Measurements from ENCODE around the gene ACADSB.

ACADSB gene

DNA sequence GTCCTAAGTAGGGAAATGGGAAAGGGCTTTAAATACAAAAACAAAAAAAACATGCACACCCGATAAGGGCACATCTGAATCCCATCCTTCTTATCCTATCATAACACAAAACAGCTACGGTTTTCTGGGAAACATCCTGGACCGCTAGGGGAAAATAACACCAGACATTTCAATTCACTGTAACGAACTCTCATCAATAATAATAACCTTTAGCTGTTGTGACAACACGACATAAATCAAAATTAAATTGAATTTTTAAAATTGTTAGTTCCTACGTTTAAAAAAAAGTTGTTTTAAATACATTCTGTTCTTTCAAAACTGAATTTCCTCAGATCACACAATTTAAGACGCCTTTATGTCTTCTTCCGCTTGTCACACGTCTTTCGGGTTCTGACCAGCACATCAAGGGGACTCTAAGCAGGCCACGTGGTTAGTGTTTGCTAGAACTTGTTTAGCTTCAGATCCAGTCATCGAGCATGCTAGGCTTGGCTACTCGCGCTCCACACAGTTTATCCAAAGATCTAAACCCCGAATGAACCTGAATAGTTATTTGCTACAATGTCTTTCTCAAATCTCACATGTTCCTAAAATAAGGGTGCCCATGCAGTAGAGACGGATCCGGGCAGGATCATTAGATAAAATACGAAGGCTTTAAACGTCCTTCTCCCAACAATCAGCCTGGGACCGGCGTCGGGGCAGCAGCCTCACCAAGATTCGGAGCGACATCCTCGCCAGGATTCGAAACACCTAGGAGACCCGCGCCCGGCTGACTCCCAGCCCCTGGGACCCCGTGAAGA lies 1.1 kb upstream of the ACADSB start:
- peak; percentile 69 for DNase-seq

- no peak for DNase-seq
Observed at GRCh38 chr10:123009105-123009820, 457 bp downstream of the ACADSB start.

DNA sequence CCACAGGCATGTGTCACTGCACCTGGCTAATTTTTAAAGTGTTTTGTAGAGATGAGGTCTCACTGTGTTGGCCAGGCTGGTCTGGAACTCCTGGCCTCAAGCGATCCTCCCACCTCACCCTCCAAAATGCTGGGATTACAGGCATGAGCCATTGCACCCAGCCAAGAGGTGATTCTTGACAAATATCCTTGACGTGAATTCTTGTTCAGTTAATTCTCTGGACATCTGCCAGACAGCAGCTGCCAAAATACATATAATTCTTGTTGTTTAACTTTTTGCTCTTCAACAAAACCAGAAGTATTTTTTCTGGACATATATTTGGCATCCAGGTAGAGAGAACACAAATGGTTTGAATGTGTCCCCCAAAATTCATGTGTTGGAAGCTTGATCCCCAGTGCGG lies 3.2 kb downstream of the ACADSB start:
- no peak for DNase-seq

- no peak for DNase-seq
Observed at GRCh38 chr10:123013456-123014419, 4.9 kb downstream of the ACADSB start.

DNA sequence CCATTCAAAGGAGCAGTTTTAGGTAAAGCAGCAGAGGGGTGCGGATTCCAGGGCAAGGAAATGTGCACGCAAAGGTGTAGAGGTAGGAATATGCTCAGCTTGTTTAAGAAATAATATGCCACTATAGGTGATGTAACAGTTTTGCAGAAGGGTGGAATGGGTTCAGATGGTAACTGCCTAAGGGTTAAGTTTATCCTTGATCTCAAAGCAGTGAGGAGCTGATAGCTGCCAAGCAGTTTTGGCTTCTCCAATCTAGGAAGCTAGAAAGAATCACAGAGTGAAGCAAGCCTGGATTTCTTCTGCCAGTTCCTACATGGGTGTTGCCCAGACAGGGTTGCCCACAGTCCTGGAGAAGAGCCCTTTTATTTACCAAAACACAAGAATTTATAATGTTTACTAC lies 6.0 kb downstream of the ACADSB start:
- no peak for DNase-seq

DNA sequence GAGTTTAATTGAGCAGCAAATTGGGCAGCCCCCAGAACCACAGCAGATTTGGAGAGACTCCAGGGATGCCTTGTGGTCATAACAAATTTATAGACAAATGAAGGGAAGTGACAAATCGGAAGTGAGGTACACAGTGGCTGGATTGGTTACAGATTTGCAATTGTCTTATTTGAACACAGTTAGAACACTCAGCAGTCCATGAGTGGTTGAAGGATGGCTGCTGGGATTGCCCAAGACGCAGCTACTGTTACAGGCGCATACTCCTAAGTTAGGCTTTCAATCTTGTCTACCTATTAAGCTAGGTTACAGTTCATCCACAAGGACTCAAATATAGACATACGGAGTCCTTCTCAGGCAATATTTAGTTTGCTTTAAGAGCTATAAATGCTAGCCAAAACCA lies 7.4 kb downstream of the ACADSB start:
- no peak for DNase-seq

DNA sequence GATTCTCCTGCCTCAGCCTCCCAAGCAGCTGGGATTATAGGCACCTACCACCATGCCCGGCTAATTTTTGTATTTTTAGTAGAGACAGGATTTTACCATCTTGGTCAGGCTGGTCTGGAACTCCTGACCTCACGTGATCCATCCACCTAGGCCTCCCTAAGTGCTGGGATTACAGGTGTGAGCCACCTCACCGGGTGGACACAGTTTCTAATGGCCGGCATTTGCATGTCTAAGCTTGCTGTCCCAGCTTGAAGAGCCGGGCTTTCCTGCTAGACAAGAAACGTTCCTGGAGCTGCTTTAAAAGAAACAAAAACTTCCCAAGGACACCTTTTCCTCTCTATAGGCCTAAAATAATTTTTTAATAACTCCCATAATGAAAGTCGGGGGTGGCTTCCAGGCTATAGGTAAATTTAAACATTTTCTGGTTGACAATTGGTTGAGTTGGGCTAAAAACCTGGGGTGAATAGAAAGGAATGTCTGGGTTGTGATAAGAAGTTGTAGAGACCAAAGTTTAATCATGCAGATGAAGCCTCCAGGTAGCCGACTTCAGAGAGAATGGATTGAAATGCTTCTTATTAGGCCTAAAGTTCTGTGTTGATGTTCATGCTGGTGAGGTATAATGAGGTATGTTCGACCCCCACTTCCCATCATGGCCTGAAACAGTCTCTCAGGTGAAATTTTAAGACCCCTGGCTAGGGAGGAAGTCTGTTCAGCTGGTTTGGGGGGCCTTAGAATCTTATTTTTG lies 8.8 kb downstream of the ACADSB start:
- DNase-seq: no peak

- DNase-seq: no peak
Observed at GRCh38 chr10:123018531-123018930, 9.7 kb downstream of the ACADSB start.

DNA sequence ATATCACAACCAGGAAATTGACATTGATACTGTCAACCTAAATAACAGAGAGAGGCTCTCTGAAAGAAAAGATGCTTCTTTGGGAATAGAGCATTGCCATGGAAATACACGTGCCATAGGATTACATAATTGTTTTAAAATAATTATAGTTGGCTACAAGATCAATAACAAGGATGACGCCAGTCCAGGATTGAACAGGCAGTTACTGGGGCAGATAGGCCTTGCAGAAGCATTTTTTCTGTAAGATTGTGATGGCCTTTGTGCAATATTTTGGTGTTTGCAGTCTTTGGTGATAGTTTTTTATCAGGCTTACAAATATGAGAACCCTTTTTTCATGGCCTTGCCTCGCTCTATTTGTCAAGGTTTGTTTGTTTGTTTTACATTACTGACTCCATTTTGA lies 10.5 kb downstream of the ACADSB start:
- no peak for DNase-seq

DNA sequence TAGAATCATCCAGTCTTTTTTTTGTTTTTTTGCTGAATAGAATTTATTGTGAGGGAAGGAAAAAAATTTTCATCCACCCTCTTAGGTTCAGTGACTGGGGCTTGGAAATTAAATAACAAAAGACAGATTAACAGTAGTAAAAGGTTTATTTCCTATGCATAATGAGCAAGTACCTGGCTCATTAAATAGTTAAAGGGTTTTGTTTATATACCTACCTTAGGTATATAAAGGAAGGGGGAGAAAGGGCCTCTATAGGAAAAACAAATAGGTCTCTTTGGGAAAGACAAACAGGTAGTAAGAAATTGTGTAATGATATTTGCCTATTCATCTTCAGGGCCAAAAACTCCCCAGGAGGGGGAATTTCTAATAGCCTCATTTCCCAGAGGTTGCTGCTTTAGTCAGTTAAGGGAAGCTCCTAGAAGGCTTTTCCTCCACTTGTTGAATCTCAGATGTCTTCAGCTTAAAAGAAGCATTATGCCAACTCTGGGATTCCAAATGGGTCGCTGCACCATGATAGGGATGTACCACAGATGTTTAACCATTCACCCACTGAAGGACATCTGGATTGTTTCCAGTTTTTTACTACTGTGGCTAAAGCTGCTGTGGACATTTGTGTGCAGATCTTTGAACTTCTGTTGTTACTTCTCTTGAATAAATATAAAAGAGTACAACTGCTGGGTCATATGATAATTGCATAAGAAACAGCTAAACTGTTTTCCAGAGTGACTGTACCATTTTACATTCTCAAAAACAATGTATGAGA lies 11.3 kb downstream of the ACADSB start:
- DNase-seq: no peak

DNA sequence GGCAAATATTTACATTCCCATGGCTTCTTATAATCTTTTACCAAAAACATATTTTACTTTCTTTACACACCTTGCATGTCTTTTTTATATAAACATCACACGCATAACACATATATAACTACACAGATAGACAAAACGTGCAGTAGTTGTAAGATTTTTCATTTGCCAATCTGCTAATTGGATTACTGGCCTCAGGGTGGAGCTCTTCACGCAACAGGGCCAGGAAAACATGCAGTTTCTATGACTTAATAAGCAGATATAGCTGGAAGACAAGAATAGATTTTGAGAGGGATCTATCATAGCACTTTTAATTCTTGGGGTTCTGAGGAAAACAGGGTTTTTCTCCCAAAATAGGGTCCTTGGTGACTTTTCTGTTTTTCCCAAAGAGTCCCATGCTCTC lies 12.7 kb downstream of the ACADSB start:
- DNase-seq: no peak

DNA sequence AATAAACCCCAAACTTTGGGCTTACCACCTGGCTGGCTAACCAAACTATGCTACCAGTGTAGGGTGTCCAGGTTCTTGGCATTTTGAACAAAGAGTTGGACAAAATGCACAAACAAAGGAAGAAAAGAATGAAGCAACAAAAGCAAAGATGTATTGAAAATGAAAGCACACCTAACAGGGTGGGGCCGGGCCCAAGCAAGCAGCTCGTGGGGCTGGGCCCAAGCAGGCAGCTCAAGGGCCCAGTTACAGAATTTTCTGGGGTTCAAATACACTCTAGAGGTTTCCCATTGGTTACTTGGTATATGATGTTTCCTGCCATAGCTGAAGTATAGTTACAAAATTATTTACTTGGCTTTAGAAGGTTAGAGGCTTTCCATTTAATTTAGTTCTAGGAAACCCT lies 15.7 kb downstream of the ACADSB start:
- no peak for DNase-seq

GRCh38 chr10:123026302-123026701 lies 17.5 kb downstream of the ACADSB start:
- DNase-seq: no peak

DNA sequence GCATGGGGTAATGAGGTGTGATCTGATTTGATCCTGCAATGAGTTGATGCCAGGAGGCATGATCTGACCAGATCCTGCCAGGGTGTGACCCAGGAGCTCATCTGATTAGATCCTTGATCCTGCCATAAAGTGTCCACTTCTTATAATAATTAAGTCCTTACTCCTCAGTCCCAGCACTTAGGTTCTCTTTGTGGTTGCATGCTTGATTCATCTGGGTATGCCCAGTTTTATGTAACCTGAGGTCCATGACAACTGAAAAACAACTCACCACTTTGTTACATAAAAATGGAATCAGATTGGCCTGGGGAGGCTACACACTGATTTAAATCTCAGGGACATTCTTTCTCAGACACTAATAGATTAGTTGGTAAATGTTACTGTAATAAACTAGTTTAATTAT lies 19.1 kb downstream of the ACADSB start:
- DNase-seq: no peak

DNA sequence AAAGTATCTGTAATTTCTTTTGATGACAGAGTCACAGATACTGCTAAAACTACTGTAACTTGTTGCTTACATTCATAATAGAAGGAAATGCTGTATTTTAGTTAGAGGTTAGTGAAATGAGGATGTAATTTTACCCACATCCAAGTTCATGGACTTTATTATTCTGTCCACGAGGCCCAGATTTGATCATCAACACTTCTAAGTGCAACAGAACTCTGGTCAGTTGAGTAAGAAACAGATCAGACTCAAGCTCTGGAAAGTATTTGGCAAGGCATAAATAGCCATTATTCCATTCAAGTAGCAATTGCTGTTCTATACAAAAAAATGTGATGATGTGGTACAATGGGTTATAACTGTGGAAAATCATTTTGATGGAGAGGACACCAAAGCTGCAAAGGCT lies 22.3 kb downstream of the ACADSB start:
- DNase-seq: no peak

DNA sequence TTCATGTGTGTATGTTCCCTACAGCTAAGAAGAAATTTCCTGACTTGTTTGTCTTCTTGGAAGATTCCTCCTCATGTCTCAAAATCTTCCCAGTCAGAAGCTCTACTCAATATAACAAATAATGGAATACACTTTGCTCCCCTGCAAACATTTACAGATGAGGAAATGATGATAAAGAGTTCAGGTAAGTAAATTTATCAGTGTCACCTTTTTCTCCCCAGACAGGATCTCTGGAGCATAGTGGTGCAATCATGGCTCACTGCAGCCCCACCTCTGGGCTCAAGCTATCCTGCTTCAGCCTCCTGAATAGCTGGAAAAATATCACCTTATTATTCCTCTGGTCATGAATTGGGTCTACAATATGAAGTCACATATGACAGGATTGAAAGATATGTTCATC lies 25.5 kb downstream of the ACADSB start:
- DNase-seq: no peak

DNA sequence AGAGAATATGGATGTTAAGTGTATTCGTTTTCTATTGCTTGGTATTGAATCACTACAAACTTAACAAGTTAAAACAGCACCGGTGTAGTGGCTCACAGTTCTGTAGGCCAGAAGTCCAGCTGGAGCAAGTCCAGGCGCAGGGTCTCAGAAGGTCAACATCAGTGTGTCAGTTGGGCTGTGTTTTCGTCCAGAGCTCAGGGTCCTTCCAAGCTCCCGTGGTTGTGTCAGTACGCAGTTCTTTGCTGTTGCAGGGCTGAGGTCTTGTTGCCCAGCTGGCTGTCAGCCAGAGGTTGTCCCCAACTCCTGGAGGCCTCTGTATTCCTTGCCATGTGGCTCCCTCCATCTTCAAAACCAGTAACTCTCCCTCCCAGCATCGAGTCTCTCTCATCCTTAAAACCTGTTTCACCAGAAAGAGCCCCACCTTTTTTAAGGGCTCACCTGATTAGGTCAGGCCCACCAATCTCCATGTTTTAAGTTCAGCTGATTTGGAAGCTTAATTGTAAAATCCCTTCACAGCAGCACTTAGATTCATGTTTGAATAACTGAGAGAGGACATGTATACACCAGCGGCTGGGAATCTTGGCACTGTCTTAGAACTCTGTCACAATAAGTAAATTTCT lies 26.8 kb downstream of the ACADSB start:
- DNase-seq: no peak

DNA sequence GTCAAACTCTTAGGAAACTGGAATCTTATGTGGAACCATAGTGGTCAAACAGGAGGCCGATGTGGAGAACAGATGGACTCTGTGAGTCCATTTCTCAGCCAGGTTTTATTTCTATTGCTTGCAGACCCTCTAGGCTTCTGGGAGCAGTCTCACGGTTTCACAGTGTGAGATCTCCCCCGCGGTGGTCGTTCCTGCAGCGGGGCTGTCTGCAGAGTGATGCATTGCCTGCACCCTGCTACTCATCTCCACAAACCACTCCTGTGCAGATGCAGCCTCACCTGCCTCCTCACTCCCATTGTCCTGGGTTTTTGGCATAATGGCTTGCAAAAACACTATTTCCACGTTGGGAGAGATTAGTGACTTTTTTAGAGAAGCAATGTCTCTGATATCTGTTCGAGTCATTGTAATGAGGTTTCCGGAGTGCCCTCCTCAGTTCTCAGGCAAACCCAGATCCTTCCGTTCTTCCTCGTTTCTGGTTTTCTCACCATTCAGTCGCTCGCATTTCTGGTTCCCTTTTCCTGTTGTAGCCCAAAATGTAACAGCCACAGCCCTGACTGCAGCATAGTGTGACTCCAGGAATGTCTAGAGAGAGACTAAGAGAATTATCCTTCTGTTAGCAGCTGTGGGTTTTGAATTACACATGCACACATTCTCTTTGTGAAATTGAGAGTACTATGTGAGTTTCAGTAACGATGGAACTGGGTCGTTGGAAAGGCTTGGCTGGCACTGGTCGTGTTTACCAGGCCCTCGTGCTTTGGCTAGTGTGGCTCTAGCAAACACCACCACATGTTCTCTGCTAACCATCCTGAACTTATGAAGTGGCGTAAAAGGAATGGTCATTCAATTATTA lies 30.2 kb downstream of the ACADSB start:
- DNase-seq: no peak

GRCh38 chr10:123039632-123039930 lies 30.8 kb downstream of the ACADSB start:
- no peak for DNase-seq

GRCh38 chr10:123042708-123043408 lies 34.1 kb downstream of the ACADSB start:
- no peak for DNase-seq
